Astrocyte (in vitro differentiated cells and primary cell): Measurements from ENCODE around the gene CPXCR1.

Experiments
- CTCF ChIP-seq: IDR thresholded peaks from 2 replicates; pipeline ENCODE4 v1.5.1; 2011; ENCODE audit warnings: low read depth, mild to moderate bottlenecking, inconsistent platforms, low read length, moderate library complexity; ENCODE audit not compliant: insufficient read depth
- EZH2 ChIP-seq: IDR thresholded peaks from 2 replicates; pipeline ENCODE4 v1.6.1; 2012; ENCODE audit warnings: mild to moderate bottlenecking, low read length, inconsistent platforms; ENCODE audit not compliant: insufficient read depth

- TF ChIP-seq CTCF (no peak), EZH2 (no peak)
Observed at GRCh38 chrX:88735835-88736234, 11.2 kb upstream of the CPXCR1 start.
